ENCODE data around the gene SUPT5H. TPM values are rescaled to one million over a fixed set of nuclear protein-coding genes. Genes with fewer than 3 reads are reported as not detected.
A peak's percentile ranks its signal among the peaks of the same experiment; 100 is the strongest.

SUPT5H gene
- total RNA-seq, 1 donor from 2014 or later, result 142 TPM

DNA sequence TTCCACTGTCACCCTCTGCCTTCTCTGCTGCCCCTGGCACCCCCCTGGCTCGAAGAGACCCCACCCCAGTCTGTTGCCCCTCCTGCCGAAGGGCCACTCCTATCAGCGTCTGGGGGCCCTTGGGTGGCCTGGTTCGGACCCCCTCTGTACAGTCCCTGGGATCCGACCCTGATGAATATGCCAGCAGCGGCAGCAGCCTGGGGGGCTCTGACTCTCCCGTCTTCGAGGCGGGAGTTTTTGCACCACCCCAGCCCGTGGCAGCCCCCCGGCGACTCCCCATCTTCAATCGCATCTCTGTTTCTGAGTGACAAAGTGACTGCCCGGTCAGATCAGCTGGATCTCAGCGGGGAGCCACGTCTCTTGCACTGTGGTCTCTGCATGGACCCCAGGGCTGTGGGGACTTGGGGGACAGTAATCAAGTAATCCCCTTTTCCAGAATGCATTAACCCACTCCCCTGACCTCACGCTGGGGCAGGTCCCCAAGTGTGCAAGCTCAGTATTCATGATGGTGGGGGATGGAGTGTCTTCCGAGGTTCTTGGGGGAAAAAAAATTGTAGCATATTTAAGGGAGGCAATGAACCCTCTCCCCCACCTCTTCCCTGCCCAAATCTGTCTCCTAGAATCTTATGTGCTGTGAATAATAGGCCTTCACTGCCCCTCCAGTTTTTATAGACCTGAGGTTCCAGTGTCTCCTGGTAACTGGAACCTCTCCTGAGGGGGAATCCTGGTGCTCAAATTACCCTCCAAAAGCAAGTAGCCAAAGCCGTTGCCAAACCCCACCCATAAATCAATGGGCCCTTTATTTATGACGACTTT is 36.8 kb upstream of the SUPT5H start:
- peaks cover 28% of the 10 kb centered on the region for H3K4me1 Mint-ChIP-seq (ENCODE audit: unreplicated experiment)
- peaks cover 8% of the 10 kb centered on the region for H3K27me3 Mint-ChIP-seq
- H3K27ac Mint-ChIP-seq, result peak overlapping the region; percentile 99
- H3K9me3 Mint-ChIP-seq, result no peaks in the 10 kb centered on the region
- peaks cover 6% of the 10 kb centered on the region for H3K36me3 Mint-ChIP-seq
- no peak for DNase-seq (ENCODE audit: extremely low spot score, unreplicated experiment)
- TF ChIP-seq, protein P1, sequence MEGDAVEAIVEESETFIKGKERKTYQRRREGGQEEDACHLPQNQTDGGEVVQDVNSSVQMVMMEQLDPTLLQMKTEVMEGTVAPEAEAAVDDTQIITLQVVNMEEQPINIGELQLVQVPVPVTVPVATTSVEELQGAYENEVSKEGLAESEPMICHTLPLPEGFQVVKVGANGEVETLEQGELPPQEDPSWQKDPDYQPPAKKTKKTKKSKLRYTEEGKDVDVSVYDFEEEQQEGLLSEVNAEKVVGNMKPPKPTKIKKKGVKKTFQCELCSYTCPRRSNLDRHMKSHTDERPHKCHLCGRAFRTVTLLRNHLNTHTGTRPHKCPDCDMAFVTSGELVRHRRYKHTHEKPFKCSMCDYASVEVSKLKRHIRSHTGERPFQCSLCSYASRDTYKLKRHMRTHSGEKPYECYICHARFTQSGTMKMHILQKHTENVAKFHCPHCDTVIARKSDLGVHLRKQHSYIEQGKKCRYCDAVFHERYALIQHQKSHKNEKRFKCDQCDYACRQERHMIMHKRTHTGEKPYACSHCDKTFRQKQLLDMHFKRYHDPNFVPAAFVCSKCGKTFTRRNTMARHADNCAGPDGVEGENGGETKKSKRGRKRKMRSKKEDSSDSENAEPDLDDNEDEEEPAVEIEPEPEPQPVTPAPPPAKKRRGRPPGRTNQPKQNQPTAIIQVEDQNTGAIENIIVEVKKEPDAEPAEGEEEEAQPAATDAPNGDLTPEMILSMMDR (conservative IDR thresholded peaks at IDR 0.05), result no peak
- H3K4me3 Mint-ChIP-seq, result peak overlapping the region; percentile 93

DNA sequence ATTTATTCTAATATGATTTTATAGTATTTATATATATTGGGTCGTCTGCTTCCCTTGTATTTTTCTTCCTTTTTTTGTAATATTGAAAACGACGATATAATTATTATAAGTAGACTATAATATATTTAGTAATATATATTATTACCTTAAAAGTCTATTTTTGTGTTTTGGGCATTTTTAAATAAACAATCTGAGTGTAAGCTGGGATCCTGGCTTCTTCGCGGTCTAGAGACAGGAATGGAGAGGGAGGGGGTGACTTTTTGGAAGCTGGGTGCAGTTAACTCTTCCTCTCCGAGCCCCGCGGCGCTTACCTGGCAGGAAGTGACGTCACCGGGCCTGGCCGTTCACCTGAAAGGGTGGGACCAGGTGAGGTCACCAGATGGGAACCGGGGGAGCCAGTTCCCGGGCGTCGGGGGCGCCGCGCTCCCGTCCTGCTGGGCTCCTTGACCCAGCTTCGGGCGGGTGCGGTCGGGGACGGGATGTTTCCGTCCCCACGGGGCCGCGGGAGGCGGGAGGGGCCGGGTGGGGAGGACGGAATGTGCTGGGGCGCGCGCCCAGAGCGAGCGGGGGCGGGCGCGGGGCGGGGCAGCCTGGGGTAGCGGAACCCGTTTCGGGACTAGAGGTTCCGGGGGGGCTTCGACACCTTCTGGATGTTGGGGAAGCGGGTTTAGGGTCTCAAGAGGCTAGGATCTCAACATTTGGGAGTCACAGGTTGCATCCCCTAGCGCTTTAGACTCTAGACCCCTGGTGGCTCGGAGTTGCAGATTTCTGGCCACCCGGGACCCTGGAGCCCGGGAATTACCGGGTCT is 36.0 kb upstream of the SUPT5H start:
- peak overlapping the region; percentile 99 for H3K27ac Mint-ChIP-seq
- peaks cover 8% of the 10 kb centered on the region for H3K27me3 Mint-ChIP-seq
- TF ChIP-seq, protein P1 (conservative IDR thresholded peaks at IDR 0.05), result peak; percentile 43
- H3K9me3 Mint-ChIP-seq, result no peaks in the 10 kb centered on the region
- peak; percentile 86 for DNase-seq (ENCODE audit: extremely low spot score, unreplicated experiment)
- H3K4me3 Mint-ChIP-seq, result peak overlapping the region; percentile 93
- peaks cover 12% of the 10 kb centered on the region for H3K36me3 Mint-ChIP-seq
- H3K4me1 Mint-ChIP-seq (ENCODE audit: unreplicated experiment), result peaks cover 31% of the 10 kb centered on the region

DNA sequence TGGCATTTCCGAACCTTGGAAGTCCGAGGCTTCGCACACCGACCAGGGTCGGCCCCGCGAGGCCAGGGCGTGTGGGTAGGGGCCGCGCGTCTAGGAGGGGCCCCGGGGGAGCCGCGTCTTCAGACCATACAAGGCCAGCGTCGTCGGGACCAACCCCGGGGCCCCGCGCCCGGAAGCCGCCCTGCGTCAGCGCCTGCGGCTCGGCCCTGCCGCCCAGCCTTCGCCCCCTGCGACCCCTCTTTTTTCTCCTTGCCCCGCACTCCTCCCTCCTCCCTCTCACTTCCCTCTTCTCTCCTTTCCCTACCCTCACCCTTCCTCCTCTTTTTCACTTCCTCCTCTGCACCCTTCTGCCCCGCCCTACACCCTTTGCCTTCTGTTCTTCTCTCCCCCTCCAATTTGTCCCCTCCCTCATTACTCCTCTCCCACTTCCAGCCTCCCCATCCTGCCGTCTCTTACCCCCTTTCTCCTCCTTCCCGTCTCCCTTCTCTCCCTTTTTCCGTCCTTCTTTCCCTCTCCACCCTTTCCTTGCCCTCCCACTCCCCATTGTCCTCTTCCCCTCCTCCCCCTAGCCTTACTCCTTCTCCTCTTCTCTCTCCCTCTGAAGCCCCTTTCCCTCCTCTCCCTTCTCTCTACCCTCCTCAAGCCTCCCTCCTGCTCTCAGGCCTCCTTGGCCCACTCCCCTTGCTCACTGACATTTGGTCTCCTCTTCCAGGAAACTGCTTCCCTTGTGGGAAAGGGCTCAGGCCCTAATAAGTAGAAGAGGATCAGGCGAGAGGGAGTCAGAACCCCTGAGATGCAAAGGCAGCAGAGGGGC is 35.2 kb upstream of the SUPT5H start:
- peak overlapping the region; percentile 99 for H3K27ac Mint-ChIP-seq
- H3K36me3 Mint-ChIP-seq, result peaks cover 13% of the 10 kb centered on the region
- H3K4me1 Mint-ChIP-seq (ENCODE audit: unreplicated experiment), result peaks cover 33% of the 10 kb centered on the region

DNA sequence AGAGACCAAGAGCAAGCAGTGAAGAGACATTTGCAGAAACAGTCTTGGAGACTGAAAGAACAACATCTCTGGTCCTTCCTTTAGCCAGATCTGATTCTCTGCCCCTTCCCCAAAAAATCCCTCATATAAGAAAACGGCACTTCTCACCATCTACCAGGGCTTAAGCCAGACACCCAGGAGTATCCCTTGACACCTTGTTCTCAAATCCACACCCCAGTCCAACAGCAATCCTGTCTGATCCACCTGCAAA is 34.6 kb upstream of the SUPT5H start:
- H3K9me3 Mint-ChIP-seq, result no peaks in the 10 kb centered on the region
- peaks cover 13% of the 10 kb centered on the region for H3K36me3 Mint-ChIP-seq
- H3K27ac Mint-ChIP-seq, result peak overlapping the region; percentile 99
- no peak for DNase-seq (ENCODE audit: extremely low spot score, unreplicated experiment)
- peaks cover 8% of the 10 kb centered on the region for H3K27me3 Mint-ChIP-seq
- peaks cover 33% of the 10 kb centered on the region for H3K4me1 Mint-ChIP-seq (ENCODE audit: unreplicated experiment)
- TF ChIP-seq, protein P1 (conservative IDR thresholded peaks at IDR 0.05), result no peak
- H3K4me3 Mint-ChIP-seq, result peak overlapping the region; percentile 87

More for the DNA sequence above, 35.2 kb upstream of the SUPT5H start:
- Mint-ChIP-seq H3K4me3 (peak overlapping the region; percentile 87), H3K27me3 (peaks cover 8% of the 10 kb centered on the region), H3K9me3 (no peaks in the 10 kb centered on the region)
- no peak for DNase-seq (ENCODE audit: extremely low spot score, unreplicated experiment)
- TF ChIP-seq, protein P1 (conservative IDR thresholded peaks at IDR 0.05), result peak; percentile 9

DNA sequence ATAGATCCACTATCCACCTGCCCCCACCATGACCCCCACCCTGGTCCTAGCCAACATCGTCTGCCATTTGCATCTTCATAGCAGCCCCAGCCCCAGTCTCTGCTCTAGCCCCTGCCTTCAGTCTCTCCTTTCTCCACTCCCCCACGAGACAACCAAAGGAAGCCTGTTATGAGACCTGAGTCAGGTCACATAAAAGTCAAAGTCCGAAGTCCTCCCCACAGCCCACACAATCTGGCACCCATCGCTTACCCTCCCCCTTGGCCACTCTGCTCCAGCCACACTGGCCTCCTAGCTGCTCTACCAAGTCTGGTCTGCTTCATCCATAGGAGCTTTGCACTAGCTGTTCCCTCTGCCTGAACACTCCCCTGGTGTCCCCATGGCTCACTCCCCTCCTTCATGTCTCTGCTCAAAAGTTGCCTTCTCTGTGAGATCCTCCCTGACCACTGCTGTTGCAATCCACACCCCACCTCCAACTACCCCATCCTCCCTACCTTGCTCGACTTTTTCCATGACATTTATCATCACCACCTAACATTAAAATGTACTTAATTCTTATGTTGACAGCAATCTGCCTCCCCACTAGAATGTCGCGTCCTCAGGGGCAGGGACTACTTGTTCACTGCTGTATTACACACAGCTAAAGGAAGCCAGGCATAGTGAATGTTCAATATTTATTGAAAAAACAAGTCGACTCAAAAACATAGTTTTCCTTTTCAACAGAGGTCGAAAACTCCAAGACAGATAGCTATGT is 34.1 kb upstream of the SUPT5H start:
- Mint-ChIP-seq H3K27me3 (peaks cover 8% of the 10 kb centered on the region), H3K4me3 (peak overlapping the region; percentile 87), H3K27ac (peak overlapping the region; percentile 99), H3K9me3 (no peaks in the 10 kb centered on the region), H3K36me3 (peaks cover 13% of the 10 kb centered on the region), H3K4me1 (ENCODE audit: unreplicated experiment) (peaks cover 30% of the 10 kb centered on the region)
- TF ChIP-seq, protein P1 (conservative IDR thresholded peaks at IDR 0.05), result no peak
- no peak for DNase-seq (ENCODE audit: extremely low spot score, unreplicated experiment)

Measured in type B pancreatic cell (in vitro differentiated cells).